ENCODE results near the gene MAST4.
A peak's percentile ranks its signal among the peaks of the same experiment; 100 is the strongest.

Gene MAST4

DNA sequence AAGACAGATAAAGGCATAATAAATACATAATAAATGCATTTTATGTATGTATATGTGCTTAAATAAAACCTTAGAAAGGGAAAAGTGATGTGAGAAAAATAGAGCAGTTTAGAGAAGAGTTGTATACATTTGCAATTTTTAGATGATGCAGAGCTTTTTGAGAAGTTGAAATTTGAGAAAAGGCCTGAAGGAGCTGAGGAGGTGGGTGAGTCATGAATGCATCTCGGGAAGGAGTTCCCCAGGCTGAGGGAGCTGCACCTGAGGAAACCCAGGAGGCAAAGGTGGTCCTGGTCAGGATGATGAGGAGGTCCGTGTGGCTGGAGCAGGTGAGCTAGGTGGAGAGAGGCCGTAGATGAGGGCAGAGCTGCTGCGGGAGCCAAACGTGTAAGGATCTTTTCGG lies 617.8 kb downstream of the MAST4 start:
- TF ChIP-seq, protein P1, sequence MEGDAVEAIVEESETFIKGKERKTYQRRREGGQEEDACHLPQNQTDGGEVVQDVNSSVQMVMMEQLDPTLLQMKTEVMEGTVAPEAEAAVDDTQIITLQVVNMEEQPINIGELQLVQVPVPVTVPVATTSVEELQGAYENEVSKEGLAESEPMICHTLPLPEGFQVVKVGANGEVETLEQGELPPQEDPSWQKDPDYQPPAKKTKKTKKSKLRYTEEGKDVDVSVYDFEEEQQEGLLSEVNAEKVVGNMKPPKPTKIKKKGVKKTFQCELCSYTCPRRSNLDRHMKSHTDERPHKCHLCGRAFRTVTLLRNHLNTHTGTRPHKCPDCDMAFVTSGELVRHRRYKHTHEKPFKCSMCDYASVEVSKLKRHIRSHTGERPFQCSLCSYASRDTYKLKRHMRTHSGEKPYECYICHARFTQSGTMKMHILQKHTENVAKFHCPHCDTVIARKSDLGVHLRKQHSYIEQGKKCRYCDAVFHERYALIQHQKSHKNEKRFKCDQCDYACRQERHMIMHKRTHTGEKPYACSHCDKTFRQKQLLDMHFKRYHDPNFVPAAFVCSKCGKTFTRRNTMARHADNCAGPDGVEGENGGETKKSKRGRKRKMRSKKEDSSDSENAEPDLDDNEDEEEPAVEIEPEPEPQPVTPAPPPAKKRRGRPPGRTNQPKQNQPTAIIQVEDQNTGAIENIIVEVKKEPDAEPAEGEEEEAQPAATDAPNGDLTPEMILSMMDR (IDR thresholded peaks at IDR 0.05; ENCODE audit: insufficient read depth, low read length, poor library complexity, severe bottlenecking): no peak
- Histone ChIP-seq H3K36me3 (ENCODE audit: control insufficient read depth, insufficient read depth, low read length) (no peaks in the 10 kb centered on the region), H3K4me3 (replicated peaks; ENCODE audit: low read depth, low read length) (no peak overlapping the region), H3K27me3 (replicated peaks; ENCODE audit: control insufficient read depth, insufficient read depth, low read length) (no peaks in the 10 kb centered on the region)
- no peak for DNase-seq (ENCODE audit: extremely low read depth, insufficient read length)

DNA sequence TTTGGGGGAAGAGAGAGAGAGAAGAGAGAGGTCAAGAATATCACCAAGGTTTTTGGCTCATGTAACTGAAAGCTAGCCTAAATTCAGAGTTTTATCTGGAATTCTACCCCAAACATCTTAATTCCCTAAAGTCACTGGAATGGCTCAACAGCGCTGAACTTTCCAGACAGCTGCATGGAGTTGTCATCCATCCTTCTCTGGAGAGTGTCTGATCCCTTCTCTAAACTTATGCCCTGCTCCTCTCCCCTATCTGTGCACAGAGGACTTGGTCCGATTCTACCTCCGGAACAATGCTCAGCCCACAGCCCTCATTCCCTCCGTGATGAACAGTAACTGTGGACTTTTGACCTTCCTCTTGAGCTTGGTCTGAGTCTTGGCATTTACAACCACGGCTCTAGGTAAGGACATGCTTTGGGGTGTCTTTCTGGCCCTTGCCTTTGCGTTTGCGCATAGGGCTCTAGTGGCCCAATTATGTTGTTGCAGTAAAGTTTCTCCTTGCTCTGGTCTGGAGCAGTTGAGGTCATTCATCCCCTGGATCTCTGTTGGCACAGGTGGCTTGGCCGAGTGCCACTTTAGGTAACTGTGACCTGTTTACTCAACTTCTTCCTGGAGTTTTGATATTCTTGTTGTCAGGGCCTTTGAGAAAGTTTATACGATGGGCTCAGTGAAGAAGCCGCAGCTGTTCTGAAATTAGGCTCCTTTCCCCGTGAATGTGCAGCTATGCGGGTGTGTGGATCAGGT lies 618.7 kb downstream of the MAST4 start:
- TF ChIP-seq, protein P1 (IDR thresholded peaks at IDR 0.05; ENCODE audit: insufficient read depth, low read length, poor library complexity, severe bottlenecking): no peak
- no peak for DNase-seq (ENCODE audit: extremely low read depth, insufficient read length)
- no peaks in the 10 kb centered on the region for H3K27me3 ChIP-seq (replicated peaks; ENCODE audit: control insufficient read depth, insufficient read depth, low read length)
- H3K36me3 ChIP-seq (ENCODE audit: control insufficient read depth, insufficient read depth, low read length): no peaks in the 10 kb centered on the region
- no peak overlapping the region for H3K4me3 ChIP-seq (replicated peaks; ENCODE audit: low read depth, low read length)

DNA sequence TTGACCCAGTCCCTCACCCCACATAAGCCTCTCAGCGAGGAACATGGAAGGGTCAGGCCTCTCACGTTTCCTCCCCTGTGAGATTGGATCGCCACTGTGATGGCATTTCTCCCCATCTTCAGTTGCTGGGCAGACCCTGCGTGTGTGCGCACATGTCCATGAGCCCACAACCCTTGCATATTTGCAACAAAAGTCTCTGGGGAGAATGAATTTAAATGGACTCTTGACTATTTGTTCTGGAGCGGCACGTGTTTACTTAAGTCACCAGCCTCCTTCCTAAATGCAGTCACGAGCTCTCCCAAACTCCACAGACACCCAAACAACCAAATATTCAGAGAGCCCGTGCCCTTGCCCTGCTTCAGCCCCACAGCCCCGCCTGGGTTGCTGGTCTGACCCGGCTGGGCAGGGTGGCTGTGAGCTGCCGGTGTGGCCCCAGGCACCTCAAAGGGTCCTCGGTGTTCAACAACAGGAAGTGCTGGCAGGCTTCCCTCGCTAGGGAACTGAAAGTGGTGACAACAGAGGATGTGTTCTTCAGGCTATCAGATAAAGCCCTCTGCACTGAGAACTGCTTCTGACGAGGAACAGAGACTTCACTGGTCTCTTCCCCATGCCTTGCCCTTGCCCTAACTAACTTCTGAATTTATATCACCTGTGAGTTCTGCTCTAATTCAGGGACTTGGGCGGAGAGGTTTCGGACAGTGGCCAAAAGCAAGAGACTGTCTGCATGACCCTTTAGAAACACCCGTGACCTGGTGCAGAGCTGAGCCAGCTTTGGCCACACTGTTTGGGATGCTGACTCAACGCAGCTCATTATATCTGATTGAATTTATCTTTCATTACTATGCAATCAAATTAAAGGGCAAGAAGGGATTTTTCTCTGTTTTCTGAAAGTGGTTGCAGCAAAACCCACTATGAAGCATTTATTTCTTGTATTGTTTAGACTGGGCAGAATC lies 619.6 kb downstream of the MAST4 start:
- DNase-seq (ENCODE audit: extremely low read depth, insufficient read length): peak; percentile 82
- Histone ChIP-seq H3K4me3 (replicated peaks; ENCODE audit: low read depth, low read length) (peak overlapping the region; percentile 17), H3K27me3 (replicated peaks; ENCODE audit: control insufficient read depth, insufficient read depth, low read length) (no peaks in the 10 kb centered on the region), H3K36me3 (ENCODE audit: control insufficient read depth, insufficient read depth, low read length) (no peaks in the 10 kb centered on the region)
- TF ChIP-seq, protein P1 (IDR thresholded peaks at IDR 0.05; ENCODE audit: insufficient read depth, low read length, poor library complexity, severe bottlenecking): no peak

GRCh38 chr5:67216564-67216963 lies 620.4 kb downstream of the MAST4 start:
- DNase-seq (ENCODE audit: extremely low read depth, insufficient read length): no peak
- TF ChIP-seq, protein P1 (IDR thresholded peaks at IDR 0.05; ENCODE audit: insufficient read depth, low read length, poor library complexity, severe bottlenecking): no peak
- H3K27me3 ChIP-seq (replicated peaks; ENCODE audit: control insufficient read depth, insufficient read depth, low read length): no peaks in the 10 kb centered on the region
- no peaks in the 10 kb centered on the region for H3K36me3 ChIP-seq (ENCODE audit: control insufficient read depth, insufficient read depth, low read length)
- no peak overlapping the region for H3K4me3 ChIP-seq (replicated peaks; ENCODE audit: low read depth, low read length)

Data from GM06990 (cell line).